ENCODE measurements around the gene KMO. TPM values are rescaled to one million over a fixed set of nuclear protein-coding genes. Genes with fewer than 3 reads are reported as not detected.

Gene KMO
- total RNA-seq, 1 experiment from 2014 or later = 5.8 TPM

DNA sequence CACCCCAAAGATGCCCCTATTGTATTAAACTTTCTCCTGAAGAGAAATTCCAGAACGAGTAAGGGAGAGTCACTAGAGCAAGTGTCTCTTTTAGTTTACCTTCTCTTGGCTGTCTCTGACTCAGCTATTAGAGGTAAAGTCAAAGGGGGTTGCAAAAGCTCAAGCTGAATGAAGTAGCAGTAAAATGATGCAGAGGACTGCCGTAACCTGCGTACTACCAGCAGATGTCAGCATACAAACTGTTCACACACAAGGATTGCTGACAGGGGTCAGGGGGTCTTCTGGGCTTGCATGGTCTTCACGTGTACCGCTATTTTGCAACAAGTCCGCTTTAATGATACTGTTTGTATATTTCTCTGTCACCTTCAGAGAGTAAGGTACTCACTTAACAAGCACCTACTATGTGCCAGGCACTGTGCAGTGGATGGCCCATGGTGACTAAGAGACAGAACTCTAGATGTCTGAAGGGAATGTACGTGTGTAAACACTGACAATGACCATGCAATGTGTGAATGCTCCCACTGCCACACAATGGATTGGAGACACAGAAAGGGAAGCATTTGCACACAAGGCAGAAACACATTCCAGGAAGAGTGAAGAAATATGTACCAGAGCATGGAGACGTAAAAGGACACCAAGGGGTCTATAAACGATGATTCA lies 73.1 kb downstream of the KMO start:
- no peak overlapping the region for H3K9ac ChIP-seq (ENCODE audit: low read length)
- H3K4me2 ChIP-seq (ENCODE audit: low read depth, low read length, poor library complexity, severe bottlenecking) = no peak overlapping the region
- no peak overlapping the region for H2AFZ ChIP-seq (ENCODE audit: low read length)
- H3K79me2 ChIP-seq (ENCODE audit: low read length) = no peaks in the 10 kb centered on the region
- no peak overlapping the region for H3K4me3 ChIP-seq (ENCODE audit: low read length)
- no peaks in the 10 kb centered on the region for H4K20me1 ChIP-seq (ENCODE audit: insufficient read depth, low read depth, low read length)
- H3K36me3 ChIP-seq (ENCODE audit: insufficient read depth, low read length) = no peaks in the 10 kb centered on the region
- H3K9me2 ChIP-seq (replicated peaks; ENCODE audit: insufficient read depth, low read length) = no peaks in the 10 kb centered on the region
- H3K27me3 ChIP-seq (ENCODE audit: low read length) = no peaks in the 10 kb centered on the region
- peaks cover 8% of the 10 kb centered on the region for H3K4me1 ChIP-seq (ENCODE audit: low read length)
- DNase-seq = peak; percentile 69
- H3K27ac ChIP-seq (ENCODE audit: low read length) = no peak overlapping the region
- H3K9me3 ChIP-seq (ENCODE audit: low read length) = no peaks in the 10 kb centered on the region

- H3K36me3 ChIP-seq (ENCODE audit: insufficient read depth, low read length) = no peaks in the 10 kb centered on the region
- H3K79me2 ChIP-seq (ENCODE audit: low read length) = no peaks in the 10 kb centered on the region
- no peak overlapping the region for H3K9ac ChIP-seq (ENCODE audit: low read length)
- H2AFZ ChIP-seq (ENCODE audit: low read length) = no peak overlapping the region
- no peak overlapping the region for H3K4me3 ChIP-seq (ENCODE audit: low read length)
- no peak for DNase-seq
- H3K9me3 ChIP-seq (ENCODE audit: low read length) = no peaks in the 10 kb centered on the region
- no peak overlapping the region for H3K27ac ChIP-seq (ENCODE audit: low read length)
- no peaks in the 10 kb centered on the region for H3K27me3 ChIP-seq (ENCODE audit: low read length)
- H4K20me1 ChIP-seq (ENCODE audit: insufficient read depth, low read depth, low read length) = no peaks in the 10 kb centered on the region
- peaks cover 3% of the 10 kb centered on the region for H3K4me1 ChIP-seq (ENCODE audit: low read length)
- H3K4me2 ChIP-seq (ENCODE audit: low read depth, low read length, poor library complexity, severe bottlenecking) = no peak overlapping the region
- no peaks in the 10 kb centered on the region for H3K9me2 ChIP-seq (replicated peaks; ENCODE audit: insufficient read depth, low read length)
Measured at GRCh38 chr1:241606544-241606943, 74.4 kb downstream of the KMO start.

DNA sequence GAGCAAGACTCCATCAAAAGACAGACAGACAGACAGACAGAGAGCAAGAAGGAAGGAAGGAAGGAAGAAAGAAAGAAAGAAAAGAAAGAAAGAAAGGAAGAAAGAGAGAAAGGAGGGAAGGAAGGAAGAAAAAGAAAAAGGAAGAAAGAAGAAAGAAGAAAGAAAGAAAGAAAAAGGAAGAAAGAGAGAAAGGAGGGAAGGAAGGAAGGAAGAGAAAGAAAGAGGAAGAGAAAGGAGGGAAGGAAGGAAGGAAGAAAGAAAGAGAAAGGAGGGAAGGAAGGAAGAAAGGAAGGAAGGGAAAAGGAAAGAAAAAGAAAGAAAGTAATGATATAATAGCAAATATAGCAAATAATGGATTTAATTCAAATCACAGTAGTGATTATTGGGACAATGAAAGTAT lies 75.3 kb downstream of the KMO start:
- Histone ChIP-seq H3K27me3 (ENCODE audit: low read length) (no peaks in the 10 kb centered on the region), H3K9ac (ENCODE audit: low read length) (no peak overlapping the region), H3K9me3 (ENCODE audit: low read length) (no peaks in the 10 kb centered on the region), H3K9me2 (replicated peaks; ENCODE audit: insufficient read depth, low read length) (no peaks in the 10 kb centered on the region), H4K20me1 (ENCODE audit: insufficient read depth, low read depth, low read length) (no peaks in the 10 kb centered on the region), H3K79me2 (ENCODE audit: low read length) (no peaks in the 10 kb centered on the region), H3K27ac (ENCODE audit: low read length) (no peak overlapping the region), H3K4me1 (ENCODE audit: low read length) (peaks cover 3% of the 10 kb centered on the region), H3K4me2 (ENCODE audit: low read depth, low read length, poor library complexity, severe bottlenecking) (no peak overlapping the region), H2AFZ (ENCODE audit: low read length) (no peak overlapping the region), H3K36me3 (ENCODE audit: insufficient read depth, low read length) (no peaks in the 10 kb centered on the region), H3K4me3 (ENCODE audit: low read length) (no peak overlapping the region)
- DNase-seq = no peak

DNA sequence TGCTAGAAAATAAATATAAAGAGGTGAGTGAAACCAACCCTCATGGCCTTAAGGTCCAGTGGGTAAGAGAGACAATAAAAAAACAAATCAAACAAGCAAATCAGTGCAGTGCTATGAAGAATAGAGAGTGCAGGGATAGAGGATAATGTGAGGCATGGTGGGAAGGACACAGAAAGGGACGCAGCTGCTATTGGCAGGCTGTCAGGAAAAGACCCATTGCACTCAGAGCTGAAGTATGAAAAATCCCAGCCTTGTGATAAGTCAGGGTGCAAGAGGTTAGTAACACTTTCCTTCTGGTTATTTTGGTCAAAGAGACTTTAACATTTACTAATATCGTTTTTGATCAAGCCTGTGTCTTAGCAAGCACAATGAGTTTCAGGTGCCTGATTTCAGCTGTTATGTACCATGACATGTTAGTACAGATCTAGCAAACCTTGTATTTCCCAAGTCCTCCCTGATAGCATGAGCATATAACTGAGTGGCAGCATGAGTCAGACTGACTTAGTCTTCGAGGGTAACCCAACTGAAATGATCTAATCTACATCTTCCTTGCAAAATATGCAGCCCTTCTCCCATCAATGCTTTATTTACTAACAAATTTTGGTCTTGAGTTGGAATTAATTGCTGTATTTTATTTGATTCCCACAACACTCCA lies 76.3 kb downstream of the KMO start:
- Histone ChIP-seq H3K79me2 (ENCODE audit: low read length) (no peaks in the 10 kb centered on the region), H3K9me2 (replicated peaks; ENCODE audit: insufficient read depth, low read length) (no peaks in the 10 kb centered on the region), H3K9me3 (ENCODE audit: low read length) (no peaks in the 10 kb centered on the region), H4K20me1 (ENCODE audit: insufficient read depth, low read depth, low read length) (no peaks in the 10 kb centered on the region), H3K27ac (ENCODE audit: low read length) (no peak overlapping the region), H3K4me3 (ENCODE audit: low read length) (no peak overlapping the region), H3K36me3 (ENCODE audit: insufficient read depth, low read length) (no peaks in the 10 kb centered on the region), H2AFZ (ENCODE audit: low read length) (no peak overlapping the region), H3K4me1 (ENCODE audit: low read length) (peaks cover 3% of the 10 kb centered on the region), H3K4me2 (ENCODE audit: low read depth, low read length, poor library complexity, severe bottlenecking) (no peak overlapping the region), H3K27me3 (ENCODE audit: low read length) (no peaks in the 10 kb centered on the region), H3K9ac (ENCODE audit: low read length) (no peak overlapping the region)
- no peak for DNase-seq

- H3K9me2 ChIP-seq (replicated peaks; ENCODE audit: insufficient read depth, low read length) = no peaks in the 10 kb centered on the region
- no peaks in the 10 kb centered on the region for H3K79me2 ChIP-seq (ENCODE audit: low read length)
- peaks cover 3% of the 10 kb centered on the region for H3K4me1 ChIP-seq (ENCODE audit: low read length)
- H3K27ac ChIP-seq (ENCODE audit: low read length) = no peak overlapping the region
- no peak overlapping the region for H2AFZ ChIP-seq (ENCODE audit: low read length)
- H3K27me3 ChIP-seq (ENCODE audit: low read length) = no peaks in the 10 kb centered on the region
- no peak overlapping the region for H3K4me2 ChIP-seq (ENCODE audit: low read depth, low read length, poor library complexity, severe bottlenecking)
- H3K4me3 ChIP-seq (ENCODE audit: low read length) = no peak overlapping the region
- no peaks in the 10 kb centered on the region for H4K20me1 ChIP-seq (ENCODE audit: insufficient read depth, low read depth, low read length)
- DNase-seq = no peak
- no peak overlapping the region for H3K9ac ChIP-seq (ENCODE audit: low read length)
- no peaks in the 10 kb centered on the region for H3K9me3 ChIP-seq (ENCODE audit: low read length)
- H3K36me3 ChIP-seq (ENCODE audit: insufficient read depth, low read length) = no peaks in the 10 kb centered on the region
Measured at GRCh38 chr1:241610056-241610815, 78.1 kb downstream of the KMO start.

DNA sequence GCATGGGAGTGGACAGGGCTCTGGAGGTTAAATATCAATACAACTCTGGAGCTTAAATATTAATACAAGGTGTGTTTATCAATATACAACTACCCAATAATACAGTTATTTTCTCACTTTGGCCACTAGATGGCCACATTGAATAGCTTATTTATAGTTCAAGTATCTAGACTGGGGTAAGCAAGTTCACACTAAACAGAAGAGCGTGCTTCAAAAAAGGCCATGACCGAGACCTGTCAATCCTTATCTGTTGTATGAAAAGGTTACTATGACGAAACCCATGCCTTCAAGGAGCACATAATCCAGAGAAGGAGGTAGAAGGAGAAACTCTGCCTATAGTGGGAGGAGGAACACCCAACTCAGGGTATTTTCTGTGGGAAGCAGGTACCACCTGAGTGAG lies 78.9 kb downstream of the KMO start:
- H2AFZ ChIP-seq (ENCODE audit: low read length) = no peak overlapping the region
- H3K4me2 ChIP-seq (ENCODE audit: low read depth, low read length, poor library complexity, severe bottlenecking) = no peak overlapping the region
- DNase-seq = peak; percentile 91

GRCh38 chr1:241611736-241612135 lies 79.6 kb downstream of the KMO start:
- no peaks in the 10 kb centered on the region for H3K9me3 ChIP-seq (ENCODE audit: low read length)
- no peak overlapping the region for H3K4me2 ChIP-seq (ENCODE audit: low read depth, low read length, poor library complexity, severe bottlenecking)
- H3K27me3 ChIP-seq (ENCODE audit: low read length) = no peaks in the 10 kb centered on the region
- no peak overlapping the region for H3K4me3 ChIP-seq (ENCODE audit: low read length)
- H3K79me2 ChIP-seq (ENCODE audit: low read length) = no peaks in the 10 kb centered on the region
- peaks cover 3% of the 10 kb centered on the region for H3K4me1 ChIP-seq (ENCODE audit: low read length)
- H4K20me1 ChIP-seq (ENCODE audit: insufficient read depth, low read depth, low read length) = no peaks in the 10 kb centered on the region
- no peak overlapping the region for H3K9ac ChIP-seq (ENCODE audit: low read length)
- no peaks in the 10 kb centered on the region for H3K36me3 ChIP-seq (ENCODE audit: insufficient read depth, low read length)
- H3K27ac ChIP-seq (ENCODE audit: low read length) = no peak overlapping the region
- no peak overlapping the region for H2AFZ ChIP-seq (ENCODE audit: low read length)
- no peak for DNase-seq
- no peaks in the 10 kb centered on the region for H3K9me2 ChIP-seq (replicated peaks; ENCODE audit: insufficient read depth, low read length)

More for the DNA sequence above, 78.9 kb downstream of the KMO start:
- Histone ChIP-seq H4K20me1 (ENCODE audit: insufficient read depth, low read depth, low read length) (no peaks in the 10 kb centered on the region), H3K36me3 (ENCODE audit: insufficient read depth, low read length) (no peaks in the 10 kb centered on the region), H3K9me2 (replicated peaks; ENCODE audit: insufficient read depth, low read length) (no peaks in the 10 kb centered on the region), H3K27ac (ENCODE audit: low read length) (no peak overlapping the region), H3K27me3 (ENCODE audit: low read length) (no peaks in the 10 kb centered on the region), H3K79me2 (ENCODE audit: low read length) (no peaks in the 10 kb centered on the region), H3K4me3 (ENCODE audit: low read length) (no peak overlapping the region), H3K9ac (ENCODE audit: low read length) (no peak overlapping the region), H3K4me1 (ENCODE audit: low read length) (peaks cover 3% of the 10 kb centered on the region), H3K9me3 (ENCODE audit: low read length) (no peaks in the 10 kb centered on the region)

All from Karpas-422 (cell line).